Gastrocnemius medialis (tissue), 4 donors: ENCODE data around the gene ZNF205. TPM values are rescaled to one million over a fixed set of nuclear protein-coding genes. Genes with fewer than 3 reads are reported as not detected.
"Not testable (repeated sequence)": the region's sequence is repeated elsewhere in the genome, so short reads cannot be mapped to it uniquely, and the experiment has no call there.

Experiments
- ATAC-seq, 2 donors: fragments of 150-250 bp; one replicate each; pipeline ENCODE4 v1.9.1; 2016
- DNase-seq, 2 donors: peaks; one replicate each; pipeline ENCODE4 v3.0.0-alpha.2; 2019
- H3K27ac ChIP-seq, 4 donors: fragments of 200-600 bp; sonication (generic); 1 replicate in 1 of 4; 2 replicates in 3 of 4; pipeline ENCODE4 v1.5.1; 2016 to 2018; ENCODE audit warnings: mild to moderate bottlenecking in 2 of 4, moderate library complexity in 1 of 4
- H3K27me3 ChIP-seq, 3 donors: fragments of 200-600 bp; sonication (generic) in 2 of 3; 1 replicate in 1 of 3; 2 replicates in 2 of 3; pipeline versions ENCODE4 v1.5.1 to v1.6.0; 2016 to 2019; ENCODE audit warnings: mild to moderate bottlenecking in 1 of 3, moderate library complexity in 1 of 3
- H3K36me3 ChIP-seq, 2 donors: fragments of 200-600 bp; sonication (generic) in 1 of 2; one replicate each; pipeline ENCODE4 v1.5.1; 2017 to 2018
- H3K4me1 ChIP-seq, 2 donors: fragments of 200-600 bp; sonication (generic) in 1 of 2; one replicate each; pipeline ENCODE4 v1.5.1; 2016 to 2017; ENCODE audit warnings: mild to moderate bottlenecking in 2 of 2
- H3K4me3 ChIP-seq, 4 donors: fragments of 200-600 bp; sonication (generic) in 3 of 4; 1 replicate in 1 of 4; 2 replicates in 3 of 4; pipeline ENCODE4 v1.5.1; 2016 to 2019; ENCODE audit warnings: mild to moderate bottlenecking in 2 of 4
- H3K9me3 ChIP-seq, 3 donors: fragments of 200-600 bp; sonication (generic) in 2 of 3; 1 replicate in 1 of 3; 2 replicates in 2 of 3; pipeline ENCODE4 v1.5.1; 2016 to 2019
- POLR2A ChIP-seq, 2 donors: fragments of 450-650 bp; IDR thresholded peaks; one replicate each; pipeline ENCODE4 v1.6.1; 2017; ENCODE audit warnings: antibody characterized with exemption in 2 of 2, mild to moderate bottlenecking in 2 of 2, moderate library complexity in 2 of 2
- in situ Hi-C, 4 donors: fragments of 200-750 bp; cut with MboI; loops; one replicate each; pipeline versions ENCODE4 v1.15.0 to v1.8.0; 2017; ENCODE audit warnings: low sequenced_read_pairs in 4 of 4
- intact Hi-C: fragments of 100-400 bp; cut with DNase I; formaldehyde crosslinking; loops from one replicate; pipeline ENCODE4 v1.15.1; 2023; ENCODE audit warnings: low total_unique reads
- total RNA-seq, 4 donors: library from RNA; depleted of rRNA; stranded (reverse); fragments of >200 nt; gene quantifications; one replicate each; pipeline versions ENCODE4 v1.1.0 to v1.2.3, GENCODE V29; 2016
- TF ChIP-seq, protein P1 (sequence below), 5 experiments: fragments of 450-650 bp in 3 of 5; fragments of 200-600 bp in 2 of 5; sonication (generic) in 2 of 5; IDR thresholded peaks in 4 of 5; conservative IDR thresholded peaks in 1 of 5; 1 replicate in 4 of 5; 2 replicates in 1 of 5; pipeline ENCODE4 v1.5.1; 2016 to 2019; ENCODE audit warnings: antibody characterized with exemption in 5 of 5, mild to moderate bottlenecking in 3 of 5, moderate library complexity in 3 of 5

Gene ZNF205
- total RNA-seq, 4 donors from 2014 or later = 4.8 to 10.8 (median 6.1) TPM

DNA sequence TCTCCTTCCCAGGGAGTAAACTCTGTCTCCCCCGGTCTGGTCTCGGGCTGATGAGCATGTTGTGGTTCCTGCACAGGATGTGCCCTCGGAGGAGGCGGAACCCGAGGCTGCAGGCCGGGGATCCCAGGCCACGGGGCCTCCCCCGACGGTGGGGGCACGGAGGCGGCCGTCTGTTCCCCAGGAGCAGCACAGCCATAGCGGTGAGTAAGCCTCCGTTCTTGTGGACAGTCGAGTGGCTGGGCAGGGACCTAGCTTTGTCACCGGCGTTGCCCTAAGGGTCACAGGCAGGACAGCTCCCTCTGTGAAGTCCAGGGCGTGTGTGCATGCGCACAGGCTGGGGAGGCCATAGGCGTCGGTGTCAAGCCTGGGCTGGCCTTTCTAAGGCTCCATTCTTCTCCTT is 26.0 kb downstream of the ZNF205 start:
- peak overlapping the region; percentile 47 to 98 (median 67) for H3K27ac ChIP-seq
- no peak for DNase-seq
- TF ChIP-seq, protein P1, sequence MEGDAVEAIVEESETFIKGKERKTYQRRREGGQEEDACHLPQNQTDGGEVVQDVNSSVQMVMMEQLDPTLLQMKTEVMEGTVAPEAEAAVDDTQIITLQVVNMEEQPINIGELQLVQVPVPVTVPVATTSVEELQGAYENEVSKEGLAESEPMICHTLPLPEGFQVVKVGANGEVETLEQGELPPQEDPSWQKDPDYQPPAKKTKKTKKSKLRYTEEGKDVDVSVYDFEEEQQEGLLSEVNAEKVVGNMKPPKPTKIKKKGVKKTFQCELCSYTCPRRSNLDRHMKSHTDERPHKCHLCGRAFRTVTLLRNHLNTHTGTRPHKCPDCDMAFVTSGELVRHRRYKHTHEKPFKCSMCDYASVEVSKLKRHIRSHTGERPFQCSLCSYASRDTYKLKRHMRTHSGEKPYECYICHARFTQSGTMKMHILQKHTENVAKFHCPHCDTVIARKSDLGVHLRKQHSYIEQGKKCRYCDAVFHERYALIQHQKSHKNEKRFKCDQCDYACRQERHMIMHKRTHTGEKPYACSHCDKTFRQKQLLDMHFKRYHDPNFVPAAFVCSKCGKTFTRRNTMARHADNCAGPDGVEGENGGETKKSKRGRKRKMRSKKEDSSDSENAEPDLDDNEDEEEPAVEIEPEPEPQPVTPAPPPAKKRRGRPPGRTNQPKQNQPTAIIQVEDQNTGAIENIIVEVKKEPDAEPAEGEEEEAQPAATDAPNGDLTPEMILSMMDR (IDR thresholded peaks at IDR 0.05 in 4 of 5, conservative IDR thresholded peaks at IDR 0.05 in 1 of 5) = no peak
- TF ChIP-seq POLR2A (IDR thresholded peaks at IDR 0.05) = no peak
- H3K27me3 ChIP-seq = no peaks in the 10 kb centered on the region
- intact Hi-C loops (no loop called here), in situ Hi-C loops (no loop called here)
- no peaks in the 10 kb centered on the region for H3K9me3 ChIP-seq
- H3K4me1 ChIP-seq = peaks cover 33 to 68% of the 10 kb centered on the region in 2 donors
- no peak overlapping the region for H3K4me3 ChIP-seq
- no peak for ATAC-seq
- peaks cover 0 to 23% of the 10 kb centered on the region in 2 donors for H3K36me3 ChIP-seq

DNA sequence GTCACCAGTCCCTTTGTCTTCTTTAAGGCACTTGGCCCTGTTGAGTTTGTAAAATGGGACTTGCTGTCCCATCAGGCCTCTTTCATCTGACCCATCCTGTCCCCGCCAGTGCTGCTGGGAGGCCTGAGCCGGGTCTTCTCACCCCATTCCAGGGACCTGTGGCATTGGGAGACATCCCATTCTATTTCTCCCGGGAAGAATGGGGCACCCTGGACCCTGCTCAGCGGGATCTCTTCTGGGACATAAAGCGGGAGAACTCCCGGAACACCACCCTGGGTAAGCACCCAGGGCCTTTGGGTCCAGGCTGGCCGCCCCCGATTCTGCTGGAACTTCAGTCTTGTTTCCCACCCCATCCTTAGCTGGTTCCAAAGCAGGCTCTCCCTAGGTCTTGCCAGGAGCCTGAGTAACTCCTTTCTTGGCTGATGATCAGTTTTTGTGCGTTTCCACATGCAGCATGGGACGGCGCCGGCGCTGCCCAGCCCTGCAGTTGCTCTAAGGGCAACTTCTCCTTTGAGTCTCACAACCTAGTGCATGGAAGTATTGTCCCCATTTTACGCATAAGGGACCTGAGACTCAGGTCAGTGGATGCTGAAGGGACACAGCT is 26.5 kb downstream of the ZNF205 start:
- peak overlapping the region; percentile 47 to 98 (median 67) for H3K27ac ChIP-seq
- no peak for ATAC-seq

DNA sequence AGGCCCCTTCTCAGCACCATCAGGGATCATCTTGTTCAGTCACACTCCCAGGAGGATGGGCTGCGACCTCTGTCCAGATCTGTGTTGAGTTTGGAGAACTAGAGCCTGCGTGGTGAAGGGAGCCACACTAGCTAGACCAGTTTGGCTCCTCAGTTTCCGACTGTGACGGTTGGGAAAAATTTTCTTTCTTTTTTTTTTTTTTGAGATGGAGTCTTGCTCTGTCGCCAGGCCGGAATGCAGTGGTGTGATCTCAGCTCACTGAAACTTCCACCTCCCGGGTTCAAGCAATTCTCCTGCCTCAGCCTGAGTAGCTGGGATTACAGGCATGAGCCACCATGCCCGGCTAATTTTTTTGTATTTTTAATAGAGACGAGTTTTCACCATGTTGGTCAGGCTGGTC is 27.2 kb downstream of the ZNF205 start:
- not testable (repeated sequence) for DNase-seq

More for the DNA sequence above, 26.5 kb downstream of the ZNF205 start:
- TF ChIP-seq POLR2A (IDR thresholded peaks at IDR 0.05) = no peak
- TF ChIP-seq, protein P1 (IDR thresholded peaks at IDR 0.05 in 4 of 5, conservative IDR thresholded peaks at IDR 0.05 in 1 of 5) = no peak
- H3K36me3 ChIP-seq = peaks cover 0 to 23% of the 10 kb centered on the region in 2 donors
- in situ Hi-C loops = no loop called here
- no peaks in the 10 kb centered on the region for H3K9me3 ChIP-seq
- no peak overlapping the region for H3K4me3 ChIP-seq
- peak in 1 of 2 donors; percentile 56 for DNase-seq
- H3K27me3 ChIP-seq = no peaks in the 10 kb centered on the region
- H3K4me1 ChIP-seq = peaks cover 33 to 65% of the 10 kb centered on the region in 2 donors
- intact Hi-C loops = no loop called here

DNA sequence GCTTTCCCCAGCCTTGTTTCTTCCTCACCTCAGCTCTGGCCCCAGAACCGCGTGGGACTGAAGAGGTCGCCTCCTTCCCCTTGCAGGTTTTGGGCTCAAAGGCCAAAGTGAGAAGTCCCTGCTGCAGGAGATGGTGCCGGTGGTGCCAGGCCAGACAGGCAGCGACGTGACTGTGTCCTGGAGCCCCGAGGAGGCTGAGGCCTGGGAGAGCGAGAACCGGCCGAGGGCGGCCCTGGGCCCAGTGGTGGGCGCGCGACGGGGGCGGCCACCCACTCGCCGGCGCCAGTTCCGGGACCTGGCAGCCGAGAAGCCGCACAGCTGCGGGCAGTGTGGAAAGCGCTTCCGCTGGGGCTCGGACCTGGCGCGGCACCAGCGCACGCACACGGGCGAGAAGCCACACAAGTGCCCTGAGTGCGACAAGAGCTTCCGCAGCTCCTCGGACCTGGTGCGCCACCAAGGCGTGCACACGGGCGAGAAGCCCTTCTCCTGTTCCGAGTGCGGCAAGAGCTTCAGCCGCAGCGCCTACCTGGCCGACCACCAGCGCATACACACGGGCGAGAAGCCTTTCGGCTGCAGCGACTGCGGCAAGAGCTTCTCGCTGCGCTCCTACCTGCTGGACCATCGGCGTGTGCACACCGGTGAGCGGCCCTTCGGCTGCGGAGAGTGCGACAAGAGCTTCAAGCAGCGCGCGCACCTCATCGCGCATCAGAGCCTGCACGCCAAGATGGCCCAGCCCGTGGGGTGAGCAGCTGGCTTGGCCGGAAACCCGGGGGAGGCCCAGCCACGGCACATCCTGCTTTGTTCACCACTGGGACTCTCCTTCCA is 28.4 kb downstream of the ZNF205 start:
- Histone ChIP-seq H3K36me3 (peaks cover 0 to 23% of the 10 kb centered on the region in 2 donors), H3K27me3 (no peaks in the 10 kb centered on the region), H3K9me3 (no peaks in the 10 kb centered on the region), H3K27ac (peak overlapping the region; percentile 92 to 98 (median 94)), H3K4me3 (no peak overlapping the region), H3K4me1 (peaks cover 38 to 80% of the 10 kb centered on the region in 2 donors)
- in situ Hi-C loops (no loop called here), intact Hi-C loops (loop anchor here (5.0 to 10.0 kb wide), 2 partner anchors 256 to 1529 kb away; partner anchors contain the start of genes CRAMP1, FLYWCH2 and IFT140)
- ATAC-seq (no peak), DNase-seq (no peak)
- TF ChIP-seq, protein P1 (IDR thresholded peaks at IDR 0.05 in 4 of 5, conservative IDR thresholded peaks at IDR 0.05 in 1 of 5) = no peak
- no peak for TF ChIP-seq POLR2A (IDR thresholded peaks at IDR 0.05)

More for the DNA sequence above, 27.2 kb downstream of the ZNF205 start:
- H3K27me3 ChIP-seq, intact Hi-C loops, ATAC-seq, H3K4me3 ChIP-seq, H3K9me3 ChIP-seq, in situ Hi-C loops: not testable (repeated sequence)
- H3K4me1 ChIP-seq = peaks cover 37 to 69% of the 10 kb centered on the region in 2 donors
- H3K27ac ChIP-seq = peak overlapping the region; percentile 47 to 98 (median 67)
- H3K36me3 ChIP-seq = peaks cover 0 to 23% of the 10 kb centered on the region in 2 donors

DNA sequence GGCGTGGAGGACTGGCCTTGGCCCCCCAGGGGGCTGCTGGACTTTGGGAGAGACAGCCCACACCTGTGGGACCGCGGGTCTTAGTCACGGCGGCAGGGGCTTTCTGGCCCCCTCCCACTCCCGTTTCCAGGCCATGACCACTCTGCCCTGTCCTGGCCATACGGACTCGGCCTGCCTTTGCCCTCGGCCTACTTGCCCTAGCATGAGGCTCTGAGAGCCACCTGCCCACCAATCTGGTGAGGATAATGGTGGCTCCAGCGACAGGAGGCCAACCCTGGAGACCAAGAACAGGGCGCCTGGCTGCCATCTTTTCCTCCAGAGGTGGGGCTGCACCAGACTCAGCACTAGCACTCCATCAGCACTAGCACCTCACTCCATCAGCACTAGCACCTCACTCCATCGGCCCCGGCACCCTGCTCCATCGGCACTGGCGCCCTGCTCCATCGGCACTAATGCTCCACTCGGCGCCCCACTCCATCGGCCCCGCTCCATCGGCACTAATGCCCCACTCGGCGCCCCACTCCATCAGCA is 29.5 kb downstream of the ZNF205 start:
- Histone ChIP-seq H3K4me3 (peak overlapping the region; percentile 24 to 46 (median 40)), H3K27ac (peak overlapping the region; percentile 92 to 98 (median 94)), H3K36me3 (peaks cover 0 to 23% of the 10 kb centered on the region in 2 donors), H3K27me3 (no peaks in the 10 kb centered on the region), H3K9me3 (no peaks in the 10 kb centered on the region), H3K4me1 (peaks cover 30 to 72% of the 10 kb centered on the region in 2 donors)
- no peak for DNase-seq
- intact Hi-C loops (loop anchor here (5.0 to 10.0 kb wide), 2 partner anchors 257 to 1530 kb away; partner anchors contain the start of genes CRAMP1, FLYWCH2 and IFT140), in situ Hi-C loops (no loop called here)
- no peak for ATAC-seq
- TF ChIP-seq, protein P1 (IDR thresholded peaks at IDR 0.05 in 4 of 5, conservative IDR thresholded peaks at IDR 0.05 in 1 of 5) = no peak
